HepG2 (cell line): ENCODE data around the gene SLX4. TPM values are rescaled to one million over a fixed set of nuclear protein-coding genes. Genes with fewer than 3 reads are reported as not detected.

Experiments
- ARID2 ChIP-seq: sonication (generic); formaldehyde crosslinking; IDR thresholded peaks from 2 replicates; pipeline ENCODE4 v1.8.1; 2022; ENCODE audit warnings: mild to moderate bottlenecking, missing genetic modification reagents, borderline replicate concordance
- ESRRA ChIP-seq: sonication (generic); formaldehyde crosslinking; IDR thresholded peaks from 2 replicates; pipeline ENCODE4 v1.5.1; 2020; ENCODE audit warnings: mild to moderate bottlenecking, low read depth, missing genetic modification reagents
- ETV5 ChIP-seq: IDR thresholded peaks from 2 replicates; pipeline ENCODE4 v1.6.1; 2018; ENCODE audit warnings: missing biosample characterization, missing genetic modification reagents, inconsistent platforms, borderline replicate concordance
- HIVEP1 ChIP-seq: sonication (generic); formaldehyde crosslinking; IDR thresholded peaks from 2 replicates; pipeline ENCODE4 v1.4.0; 2020; ENCODE audit warnings: mild to moderate bottlenecking, missing genetic modification reagents
- MAF1 ChIP-seq: sonication (generic); formaldehyde crosslinking; IDR thresholded peaks from 2 replicates; pipeline ENCODE4 v1.5.0; 2020; ENCODE audit warnings: missing genetic modification reagents, borderline replicate concordance
- MEIS2 ChIP-seq: sonication (generic); formaldehyde crosslinking; IDR thresholded peaks from 2 replicates; pipeline ENCODE4 v1.9.0; 2021; ENCODE audit warnings: mild to moderate bottlenecking, missing genetic modification reagents
- MTF1 ChIP-seq: sonication (generic); formaldehyde crosslinking; IDR thresholded peaks from 2 replicates; pipeline ENCODE4 v1.5.0; 2020; ENCODE audit warnings: missing genetic modification reagents
- NBN ChIP-seq: fragments of 450-650 bp; conservative IDR thresholded peaks from 2 replicates; pipeline ENCODE4 v1.6.1; 2017
- PPARG ChIP-seq: conservative IDR thresholded peaks from 2 replicates; pipeline ENCODE4 v1.6.1; 2016; ENCODE audit warnings: missing biosample characterization, missing genetic modification reagents
- RBAK ChIP-seq: sonication (generic); formaldehyde crosslinking; IDR thresholded peaks from 2 replicates; pipeline ENCODE4 v1.5.1; 2020; ENCODE audit warnings: mild to moderate bottlenecking, missing genetic modification reagents
- SAFB2 ChIP-seq: sonication (generic); formaldehyde crosslinking; IDR thresholded peaks from 2 replicates; pipeline ENCODE4 v1.5.1; 2020; ENCODE audit warnings: missing genetic modification reagents, low read depth, mild to moderate bottlenecking, borderline replicate concordance
- SMAD3 ChIP-seq: sonication (generic); formaldehyde crosslinking; IDR thresholded peaks from 2 replicates; pipeline ENCODE4 v1.4.0; 2020; ENCODE audit warnings: missing genetic modification reagents
- SP1 ChIP-seq, 2 experiments: fragments of 450-650 bp in 1 of 2; sonication (generic) in 1 of 2; formaldehyde crosslinking in 1 of 2; IDR thresholded peaks; 2 replicates each; pipeline versions ENCODE4 v1.4.0 to v1.6.1; 2016 to 2020; ENCODE audit warnings: missing genetic modification reagents in 1 of 2
- XRCC5 ChIP-seq: fragments of 200-400 bp; formaldehyde crosslinking; optimal IDR thresholded peaks from 2 replicates; pipeline ENCODE3; 2017; ENCODE audit warnings: mild to moderate bottlenecking, low read length
- ZMAT3 ChIP-seq: sonication (generic); formaldehyde crosslinking; conservative IDR thresholded peaks from 2 replicates; pipeline ENCODE4 v1.7.0; 2021; ENCODE audit warnings: missing genetic modification reagents
- ZNF264 ChIP-seq: sonication (generic); formaldehyde crosslinking; IDR thresholded peaks from 2 replicates; pipeline ENCODE4 v1.4.0; 2020; ENCODE audit warnings: missing genetic modification reagents
- ZNF678 ChIP-seq: sonication (generic); formaldehyde crosslinking; IDR thresholded peaks from 2 replicates; pipeline ENCODE4 v1.4.0; 2020; ENCODE audit warnings: mild to moderate bottlenecking, missing genetic modification reagents
- ZNF703 ChIP-seq: sonication (generic); formaldehyde crosslinking; IDR thresholded peaks from 2 replicates; pipeline ENCODE4 v1.5.1; 2020; ENCODE audit warnings: missing genetic modification reagents, mild to moderate bottlenecking, moderate library complexity, borderline replicate concordance
- ZNF781 ChIP-seq: sonication (generic); formaldehyde crosslinking; IDR thresholded peaks from 2 replicates; pipeline ENCODE4 v1.5.1; 2020; ENCODE audit warnings: borderline replicate concordance, mild to moderate bottlenecking, missing genetic modification reagents; ENCODE audit errors: not compliant biosample characterization
- ZNF816 ChIP-seq: sonication (generic); formaldehyde crosslinking; IDR thresholded peaks from 2 replicates; pipeline ENCODE4 v1.8.0; 2022; ENCODE audit warnings: missing genetic modification reagents, mild to moderate bottlenecking, borderline replicate concordance
- polyA plus RNA-seq, 8 experiments: library from polyadenylated mRNA; depleted of rRNA in 3 of 8; stranded (reverse) in 7 of 8; unstranded in 1 of 8; fragments of >200 nt; fragmentation: Illumina TruSeq in 4 of 8; extraction: Trizol in 4 of 8; gene quantifications; 2 replicates each; pipeline versions ENCODE4 v1.2.1 to v1.2.3, GENCODE V29; 2011 to 2016; ENCODE audit warnings: low read depth in 4 of 8, missing spikeins in 1 of 8, mixed read lengths in 1 of 8; ENCODE audit not compliant: insufficient read depth in 1 of 8
- total RNA-seq, 5 experiments: library from RNA; depleted of rRNA; stranded (reverse); fragments of >200 nt; fragmentation: Illumina TruSeq; extraction: Trizol; gene quantifications; 2 replicates each; pipeline ENCODE4 v1.2.3, GENCODE V29; 2016; ENCODE audit warnings: low read depth in 1 of 5
- TF ChIP-seq, protein P1 (sequence below): IDR thresholded peaks from 2 replicates; pipeline ENCODE4 v1.6.1; 2018; ENCODE audit warnings: missing genetic modification reagents
- TF ChIP-seq, protein P2 (sequence below): sonication (generic); formaldehyde crosslinking; IDR thresholded peaks from 2 replicates; pipeline ENCODE4 v1.9.0; 2021; ENCODE audit warnings: missing genetic modification reagents, mild to moderate bottlenecking, borderline replicate concordance
- TF ChIP-seq, protein P3 (sequence below): sonication (generic); formaldehyde crosslinking; IDR thresholded peaks from 2 replicates; pipeline ENCODE4 v1.8.0; 2023; ENCODE audit warnings: mild to moderate bottlenecking, missing genetic modification reagents
- TF ChIP-seq, protein P4 (sequence below): IDR thresholded peaks from 2 replicates; pipeline ENCODE4 v1.6.1; 2016; ENCODE audit warnings: control low read depth
- TF ChIP-seq, protein P5 (sequence below): sonication (generic); formaldehyde crosslinking; IDR thresholded peaks from 2 replicates; pipeline ENCODE4 v1.5.0; 2020; ENCODE audit warnings: mild to moderate bottlenecking, low read depth, missing genetic modification reagents, borderline replicate concordance

The SLX4 gene
- total and polyA plus RNA-seq, 2 of the 13 experiments (the other 11 are each of a cell fraction or from before 2014, with no cell fraction given): 1.1 to 3.6 TPM

DNA sequence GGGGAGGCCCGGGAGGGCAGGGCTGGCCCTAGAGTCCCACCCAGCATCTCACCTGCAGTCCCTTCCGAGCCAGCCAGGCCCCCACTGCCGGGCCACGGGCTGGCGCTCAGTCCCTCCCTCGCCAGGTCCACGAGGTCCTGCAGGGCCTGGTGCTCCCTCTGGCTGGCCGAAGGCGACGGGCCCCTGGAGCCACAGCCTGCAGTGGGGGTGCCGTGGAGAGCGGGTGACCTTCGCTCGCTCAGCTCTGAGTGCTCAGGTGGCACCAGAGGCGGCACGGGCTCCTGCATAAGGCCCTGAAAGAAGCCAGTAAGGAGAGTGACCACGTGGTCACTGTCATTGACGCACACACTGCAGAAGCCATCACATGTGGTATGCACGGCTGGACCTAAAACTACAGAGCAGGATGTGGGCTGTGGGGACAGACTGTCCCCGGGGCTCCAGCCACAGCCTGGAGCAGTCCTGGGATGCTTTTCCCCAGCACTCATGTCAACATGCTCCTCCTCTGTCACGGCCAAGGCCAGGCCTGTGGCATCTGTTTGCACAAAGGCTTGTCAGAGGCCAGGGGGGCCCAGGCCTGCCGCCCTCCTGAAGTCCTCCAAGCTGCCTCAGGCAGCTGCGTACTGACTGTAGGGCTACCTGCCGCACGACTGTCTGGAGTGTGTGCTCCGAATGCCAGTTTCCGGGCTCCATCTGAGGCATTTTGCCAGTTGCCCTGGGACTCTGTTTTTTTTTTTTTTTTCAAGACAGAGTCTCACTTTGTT lies 15.1 kb downstream of the SLX4 start (continued):
- TF ChIP-seq, protein P1, sequence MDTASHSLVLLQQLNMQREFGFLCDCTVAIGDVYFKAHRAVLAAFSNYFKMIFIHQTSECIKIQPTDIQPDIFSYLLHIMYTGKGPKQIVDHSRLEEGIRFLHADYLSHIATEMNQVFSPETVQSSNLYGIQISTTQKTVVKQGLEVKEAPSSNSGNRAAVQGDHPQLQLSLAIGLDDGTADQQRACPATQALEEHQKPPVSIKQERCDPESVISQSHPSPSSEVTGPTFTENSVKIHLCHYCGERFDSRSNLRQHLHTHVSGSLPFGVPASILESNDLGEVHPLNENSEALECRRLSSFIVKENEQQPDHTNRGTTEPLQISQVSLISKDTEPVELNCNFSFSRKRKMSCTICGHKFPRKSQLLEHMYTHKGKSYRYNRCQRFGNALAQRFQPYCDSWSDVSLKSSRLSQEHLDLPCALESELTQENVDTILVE (CRISPR knock-in tag): peak; percentile 65
- TF ChIP-seq ETV5 (CRISPR knock-in tag): peak; percentile 78
- TF ChIP-seq, protein P2, sequence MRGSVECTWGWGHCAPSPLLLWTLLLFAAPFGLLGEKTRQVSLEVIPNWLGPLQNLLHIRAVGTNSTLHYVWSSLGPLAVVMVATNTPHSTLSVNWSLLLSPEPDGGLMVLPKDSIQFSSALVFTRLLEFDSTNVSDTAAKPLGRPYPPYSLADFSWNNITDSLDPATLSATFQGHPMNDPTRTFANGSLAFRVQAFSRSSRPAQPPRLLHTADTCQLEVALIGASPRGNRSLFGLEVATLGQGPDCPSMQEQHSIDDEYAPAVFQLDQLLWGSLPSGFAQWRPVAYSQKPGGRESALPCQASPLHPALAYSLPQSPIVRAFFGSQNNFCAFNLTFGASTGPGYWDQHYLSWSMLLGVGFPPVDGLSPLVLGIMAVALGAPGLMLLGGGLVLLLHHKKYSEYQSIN (CRISPR knock-in tag): no peak
- TF ChIP-seq ZNF703 (CRISPR knock-in tag): peak; percentile 73; the same call in 1 of the 2 replicates
- 0 out of 2 replicates have a peak, but pooled peaks have one; percentile 55 for TF ChIP-seq ZMAT3 (CRISPR knock-in tag)
- peak; percentile 89 for TF ChIP-seq ZNF264 (CRISPR knock-in tag)
- no peak for TF ChIP-seq SP1 (IDR thresholded peaks at IDR 0.05)
- TF ChIP-seq SP1 (CRISPR knock-in tag; IDR thresholded peaks at IDR 0.05): peak; percentile 51; the same call in 1 of the 2 replicates
- TF ChIP-seq MEIS2 (CRISPR knock-in tag): peak; percentile 92
- TF ChIP-seq, protein P3, sequence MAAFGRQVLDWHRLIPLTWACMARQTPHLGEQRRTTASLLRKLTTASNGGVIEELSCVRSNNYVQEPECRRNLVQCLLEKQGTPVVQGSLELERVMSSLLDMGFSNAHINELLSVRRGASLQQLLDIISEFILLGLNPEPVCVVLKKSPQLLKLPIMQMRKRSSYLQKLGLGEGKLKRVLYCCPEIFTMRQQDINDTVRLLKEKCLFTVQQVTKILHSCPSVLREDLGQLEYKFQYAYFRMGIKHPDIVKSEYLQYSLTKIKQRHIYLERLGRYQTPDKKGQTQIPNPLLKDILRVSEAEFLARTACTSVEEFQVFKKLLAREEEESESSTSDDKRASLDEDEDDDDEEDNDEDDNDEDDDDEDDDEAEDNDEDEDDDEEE (CRISPR knock-in tag): peak; percentile 70
- peak; percentile 35; the same call in 1 of the 2 replicates for TF ChIP-seq HIVEP1 (CRISPR knock-in tag)
- TF ChIP-seq ZNF781 (CRISPR knock-in tag): peak; percentile 78
- TF ChIP-seq SAFB2 (CRISPR knock-in tag): peak; percentile 71
- TF ChIP-seq RBAK (CRISPR knock-in tag): 0 out of 2 replicates have a peak, but pooled peaks have one; percentile 25
- 0 out of 2 replicates have a peak, but pooled peaks have one; percentile 31 for TF ChIP-seq ARID2 (CRISPR knock-in tag)
- TF ChIP-seq ZNF816 (CRISPR knock-in tag): no peak
- TF ChIP-seq ZNF678 (CRISPR knock-in tag): no peak
- 0 out of 2 replicates have a peak, but pooled peaks have one; percentile 69 for TF ChIP-seq SMAD3 (CRISPR knock-in tag)
- TF ChIP-seq MAF1 (CRISPR knock-in tag): peak; percentile 78; the same call in 1 of the 2 replicates
- TF ChIP-seq PPARG (CRISPR knock-in tag): peak; percentile 60; the same call in 1 of the 2 replicates
- no peak for TF ChIP-seq NBN
- TF ChIP-seq, protein P4, sequence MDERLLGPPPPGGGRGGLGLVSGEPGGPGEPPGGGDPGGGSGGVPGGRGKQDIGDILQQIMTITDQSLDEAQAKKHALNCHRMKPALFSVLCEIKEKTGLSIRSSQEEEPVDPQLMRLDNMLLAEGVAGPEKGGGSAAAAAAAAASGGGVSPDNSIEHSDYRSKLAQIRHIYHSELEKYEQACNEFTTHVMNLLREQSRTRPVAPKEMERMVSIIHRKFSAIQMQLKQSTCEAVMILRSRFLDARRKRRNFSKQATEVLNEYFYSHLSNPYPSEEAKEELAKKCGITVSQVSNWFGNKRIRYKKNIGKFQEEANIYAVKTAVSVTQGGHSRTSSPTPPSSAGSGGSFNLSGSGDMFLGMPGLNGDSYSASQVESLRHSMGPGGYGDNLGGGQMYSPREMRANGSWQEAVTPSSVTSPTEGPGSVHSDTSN: no peak
- peak; percentile 54; the same call in 1 of the 2 replicates for TF ChIP-seq MTF1 (CRISPR knock-in tag)
- no peak for TF ChIP-seq ESRRA (CRISPR knock-in tag)
- peak; percentile 39 for TF ChIP-seq XRCC5
- TF ChIP-seq, protein P5, sequence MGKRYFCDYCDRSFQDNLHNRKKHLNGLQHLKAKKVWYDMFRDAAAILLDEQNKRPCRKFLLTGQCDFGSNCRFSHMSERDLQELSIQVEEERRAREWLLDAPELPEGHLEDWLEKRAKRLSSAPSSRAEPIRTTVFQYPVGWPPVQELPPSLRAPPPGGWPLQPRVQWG (CRISPR knock-in tag): no peak
